Thyroid gland (tissue), 4 donors: Measurements from ENCODE around the gene TUBGCP3.

Experiments used
- CTCF ChIP-seq, 6 experiments: fragments of 200-600 bp in 3 of 6; fragments of 450-650 bp in 3 of 6; sonication (generic) in 3 of 6; IDR thresholded peaks; one replicate each; pipeline ENCODE4 v1.5.1; 2016 to 2019; ENCODE audit warnings: antibody characterized with exemption in 6 of 6, mild to moderate bottlenecking in 2 of 6, inconsistent platforms in 1 of 6, moderate library complexity in 1 of 6
- POLR2A ChIP-seq, 2 donors: fragments of 450-650 bp; IDR thresholded peaks; one replicate each; pipeline ENCODE4 v1.6.1; 2017; ENCODE audit warnings: antibody characterized with exemption in 2 of 2, mild to moderate bottlenecking in 2 of 2, moderate library complexity in 1 of 2

DNA sequence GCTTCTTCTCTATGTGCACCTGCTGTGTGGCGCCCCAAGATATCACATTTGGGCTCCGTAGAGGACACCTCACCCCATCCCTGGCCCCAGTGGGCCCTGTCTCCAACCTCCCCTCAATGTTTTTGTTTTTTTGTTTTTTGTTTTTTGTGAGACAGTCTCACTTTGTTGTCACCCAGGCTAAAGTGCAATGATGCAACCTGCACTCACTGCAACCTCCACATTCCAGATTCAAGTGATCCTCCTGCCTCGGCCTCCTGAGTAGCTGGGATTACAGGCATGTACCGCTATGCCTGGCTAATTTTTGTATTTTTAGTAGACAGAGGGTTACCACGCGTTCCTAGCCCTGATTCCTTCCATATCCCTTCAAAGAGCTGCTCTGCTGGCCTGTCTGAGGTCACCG, 26.9 kb upstream of the TUBGCP3 start:
- TF ChIP-seq CTCF (IDR thresholded peaks at IDR 0.05) (no peak), POLR2A (IDR thresholded peaks at IDR 0.05) (no peak)
